EH (cell line): ENCODE measurements around the gene ABCC5.
"Not testable (repeated sequence)": the region's sequence is repeated elsewhere in the genome, so short reads cannot be mapped to it uniquely, and the experiment has no call there.

Source experiments
- DNase-seq: peaks from one replicate; pipeline ENCODE4 v3.0.0-alpha.2; 2015; ENCODE audit warnings: low read depth

The ABCC5 gene

GRCh38 chr3:184017672-184018423 is at the start of gene ABCC5:
Gene ABCC5, minus strand, starts transcription at chr3:184017884. Its CDS starts 3,492 bp downstream, at chr3:184014392.
- DNase-seq, result peak; percentile 95

- DNase-seq, result peak; percentile 72
Measured at GRCh38 chr3:184066211-184066610, 48.5 kb upstream of the ABCC5 start.

GRCh38 chr3:184062637-184063036 is 45.0 kb upstream of the ABCC5 start:
- no peak for DNase-seq

DNA sequence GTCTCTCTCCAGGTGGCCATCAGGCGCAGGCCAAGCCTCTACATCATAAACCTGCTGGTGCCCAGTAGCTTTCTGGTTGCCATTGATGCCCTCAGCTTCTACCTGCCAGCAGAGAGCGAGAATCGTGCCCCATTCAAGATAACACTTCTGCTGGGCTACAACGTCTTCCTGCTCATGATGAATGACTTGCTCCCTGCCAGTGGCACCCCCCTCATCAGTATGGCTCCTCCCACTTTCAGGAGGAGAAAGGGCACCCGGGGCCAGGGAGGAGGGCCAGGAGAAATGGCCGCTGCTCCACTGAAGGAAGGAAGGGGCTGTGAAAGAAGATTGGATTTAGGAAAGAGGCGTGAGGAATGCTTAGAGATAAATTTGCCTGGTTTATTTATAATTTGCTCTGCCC is 41.7 kb upstream of the ABCC5 start:
- no peak for DNase-seq

DNA sequence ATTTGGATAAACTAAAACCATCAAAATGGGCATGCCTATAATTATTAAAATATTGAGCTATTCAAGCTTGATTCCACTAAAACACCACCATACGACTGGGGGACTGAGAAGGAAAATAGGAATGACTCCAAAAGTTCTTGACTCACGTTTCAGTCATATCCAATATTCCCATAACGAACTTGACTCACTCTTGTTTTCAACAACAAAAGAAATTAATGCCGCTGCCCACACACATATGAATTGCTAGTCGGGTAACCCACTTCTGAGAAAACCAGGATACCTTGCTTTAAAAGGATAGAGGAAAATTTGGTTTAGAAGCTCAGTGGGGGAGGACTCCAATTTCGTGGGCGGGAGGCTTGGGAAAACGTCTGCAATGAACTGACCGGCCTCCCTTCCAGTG is 40.3 kb upstream of the ABCC5 start:
- peak; percentile 58 for DNase-seq

DNA sequence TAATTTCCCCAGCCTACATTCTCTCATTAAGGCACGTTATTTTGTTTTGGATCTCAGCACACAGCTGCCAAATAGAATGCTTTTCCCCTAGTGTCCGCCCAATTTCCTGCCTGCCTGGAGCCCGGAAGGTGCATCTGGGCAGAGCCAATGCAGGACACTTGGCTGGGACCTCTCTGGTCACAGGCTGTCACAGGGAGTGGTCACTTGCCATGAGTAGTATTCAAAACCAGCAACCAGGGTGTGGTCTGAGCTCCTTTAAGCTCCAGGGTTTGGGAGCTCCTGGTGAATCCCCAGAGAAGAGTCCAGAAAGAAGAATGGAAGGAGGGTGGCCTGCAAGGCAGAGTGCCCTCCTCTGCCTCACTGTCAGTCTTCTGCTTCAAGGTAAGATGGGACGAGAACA is 35.1 kb upstream of the ABCC5 start, which contains the start of gene HTR3C:
Gene HTR3C, plus strand, starts transcription at position 281 of the 400 bp plus-strand sequence. Its CDS starts 34 bp downstream, at position 315.
- DNase-seq, result no peak

DNA sequence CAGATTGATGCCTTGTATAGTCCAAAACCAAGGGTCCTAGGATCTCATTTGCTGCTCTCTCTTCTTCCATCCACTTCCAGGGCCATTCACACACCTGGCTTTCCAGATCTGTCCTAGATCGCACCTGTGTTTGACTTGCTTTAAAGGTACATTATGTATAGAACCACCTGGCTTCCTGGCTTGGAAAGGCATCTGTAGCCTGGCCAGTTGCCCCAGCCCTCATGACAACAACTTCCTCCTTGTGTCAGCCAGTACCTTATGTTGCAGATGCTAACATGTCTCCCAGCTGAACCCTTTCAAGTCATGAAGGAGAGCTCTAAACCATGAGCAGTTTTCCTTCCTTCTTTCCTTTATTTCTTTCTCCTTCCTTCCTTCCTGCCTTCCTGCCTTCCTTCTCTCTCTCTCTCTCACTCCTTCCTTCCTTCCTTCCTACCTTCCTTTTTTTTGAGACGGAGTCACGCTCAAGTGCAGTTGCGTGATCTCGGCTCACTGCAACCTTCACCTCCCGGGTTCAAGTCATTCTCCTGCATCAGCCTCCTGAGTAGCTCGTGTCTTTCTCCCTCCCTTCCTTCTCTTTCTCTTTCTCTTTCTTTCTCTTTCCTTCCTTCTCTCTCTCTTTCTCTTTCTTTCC is 32.6 kb upstream of the ABCC5 start:
- no peak for DNase-seq

DNA sequence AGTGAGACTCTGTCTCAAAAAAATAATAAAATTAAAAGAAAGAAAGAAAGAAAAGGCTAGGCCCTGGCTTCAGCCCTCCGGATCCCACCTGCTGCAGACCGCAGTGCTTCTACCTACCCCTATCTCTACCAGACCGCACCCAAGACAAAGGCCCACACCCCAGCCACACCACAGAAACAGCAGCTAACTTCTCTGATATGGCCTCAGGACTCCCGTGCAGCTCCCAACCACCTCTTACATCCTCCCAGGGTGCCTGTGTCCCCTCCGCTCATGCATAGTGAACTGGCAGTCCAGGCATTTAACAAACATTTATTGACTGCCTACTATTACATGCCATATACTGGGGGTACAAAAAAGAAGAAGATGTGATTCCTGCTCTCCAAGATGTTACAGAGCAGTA is 28.3 kb upstream of the ABCC5 start:
- no peak for DNase-seq

GRCh38 chr3:184042617-184043016 is 24.9 kb upstream of the ABCC5 start:
- no peak for DNase-seq

DNA sequence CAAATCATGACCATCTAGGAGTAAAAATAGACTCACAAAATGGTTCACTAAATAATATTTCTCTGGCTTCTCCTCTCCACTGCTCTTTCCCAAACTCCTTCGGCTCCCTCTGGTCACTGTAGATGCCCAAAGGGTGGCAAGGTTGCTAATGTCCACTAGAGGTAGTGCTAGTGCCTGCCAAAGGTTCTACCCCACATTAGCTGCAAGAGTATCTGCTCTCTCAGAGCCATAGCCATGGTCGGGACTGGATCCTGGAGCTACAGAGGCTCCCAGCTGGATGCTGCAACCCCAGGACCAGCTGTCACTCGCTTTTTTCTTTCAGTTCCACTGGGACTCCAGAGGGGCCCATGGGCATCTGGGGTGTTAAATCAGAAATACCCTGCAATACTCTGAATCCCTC is 22.3 kb upstream of the ABCC5 start:
- peak; percentile 65 for DNase-seq

GRCh38 chr3:184039414-184039813 is 21.7 kb upstream of the ABCC5 start:
- no peak for DNase-seq

GRCh38 chr3:184038307-184038706 is 20.6 kb upstream of the ABCC5 start:
- not testable (repeated sequence) for DNase-seq

GRCh38 chr3:184037816-184038215 is 20.1 kb upstream of the ABCC5 start:
- DNase-seq, result no peak

GRCh38 chr3:184031187-184031792 is 13.6 kb upstream of the ABCC5 start, which contains the start of gene HTR3D:
Gene HTR3D, plus strand, starts transcription at chr3:184031742. Its CDS starts 0 bp downstream, at chr3:184031742.
- DNase-seq, result peak; percentile 10

GRCh38 chr3:184030536-184030935 is 12.9 kb upstream of the ABCC5 start:
- no peak for DNase-seq

- DNase-seq, result peak; percentile 6
Measured at GRCh38 chr3:184029443-184029842, 11.8 kb upstream of the ABCC5 start.

DNA sequence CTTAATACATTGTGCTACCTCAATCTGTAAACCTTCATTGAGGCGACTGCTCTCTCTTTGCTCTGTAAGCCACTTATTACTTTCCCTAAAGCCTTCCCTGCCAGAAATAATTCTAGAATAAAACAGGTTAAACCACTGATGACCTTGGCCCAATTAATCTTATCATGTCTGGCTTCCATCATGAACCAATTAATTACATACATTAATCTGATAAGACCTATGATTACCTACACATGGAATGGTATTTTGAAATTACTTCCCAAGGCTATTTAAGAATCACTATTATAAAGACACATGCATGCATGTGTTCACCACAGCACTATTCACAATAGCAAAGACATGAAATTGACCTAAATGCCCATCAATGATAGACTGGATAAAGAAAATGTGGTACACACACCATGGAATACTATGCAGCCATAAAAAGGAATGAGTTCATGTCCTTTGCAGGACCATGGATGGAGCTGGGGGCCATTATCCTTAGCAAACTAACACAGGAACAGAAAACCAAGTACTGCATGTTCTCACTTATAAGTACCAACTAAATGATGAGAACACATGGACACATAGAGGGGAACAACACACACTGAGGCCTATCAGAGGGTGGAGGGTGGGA is 10.7 kb upstream of the ABCC5 start:
- DNase-seq, result not testable (repeated sequence)

DNA sequence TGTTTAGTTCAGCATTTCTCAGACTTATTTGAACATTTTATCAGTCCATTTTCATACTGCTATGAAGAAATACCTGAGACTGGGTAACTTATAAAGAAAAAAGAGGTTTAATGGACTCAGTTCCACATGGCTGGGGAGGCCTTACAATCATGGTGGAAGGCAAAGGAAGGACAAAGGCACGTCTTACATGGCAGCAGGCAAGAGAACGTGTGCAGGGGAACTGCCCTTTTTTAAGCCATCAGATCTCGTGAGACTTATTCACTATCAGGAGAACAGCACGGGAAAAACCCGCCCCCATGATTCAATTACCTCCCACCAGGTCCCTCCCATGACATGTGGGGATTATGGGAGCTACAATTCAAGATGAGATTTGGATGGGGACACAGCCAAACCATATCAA is 7.6 kb upstream of the ABCC5 start:
- not testable (repeated sequence) for DNase-seq

DNA sequence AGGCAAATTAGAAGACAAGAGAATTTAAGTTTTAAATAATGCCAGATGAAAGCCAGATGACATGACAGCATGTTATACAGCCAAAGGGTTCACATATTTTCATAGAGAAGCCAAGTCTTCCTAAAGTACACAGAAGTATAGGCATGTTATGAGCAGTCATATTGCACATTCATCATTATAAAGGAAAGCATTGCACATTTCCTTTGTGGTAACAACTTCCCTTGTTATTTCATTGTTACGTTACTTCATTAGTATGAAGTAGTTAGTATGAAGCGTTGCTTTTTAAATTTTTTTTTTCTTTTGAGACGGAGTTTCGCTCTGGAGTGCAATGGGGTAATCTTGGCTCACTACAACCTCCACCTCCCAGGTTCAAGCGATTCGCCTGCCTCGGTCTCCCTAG is 4.6 kb upstream of the ABCC5 start:
- no peak for DNase-seq

DNA sequence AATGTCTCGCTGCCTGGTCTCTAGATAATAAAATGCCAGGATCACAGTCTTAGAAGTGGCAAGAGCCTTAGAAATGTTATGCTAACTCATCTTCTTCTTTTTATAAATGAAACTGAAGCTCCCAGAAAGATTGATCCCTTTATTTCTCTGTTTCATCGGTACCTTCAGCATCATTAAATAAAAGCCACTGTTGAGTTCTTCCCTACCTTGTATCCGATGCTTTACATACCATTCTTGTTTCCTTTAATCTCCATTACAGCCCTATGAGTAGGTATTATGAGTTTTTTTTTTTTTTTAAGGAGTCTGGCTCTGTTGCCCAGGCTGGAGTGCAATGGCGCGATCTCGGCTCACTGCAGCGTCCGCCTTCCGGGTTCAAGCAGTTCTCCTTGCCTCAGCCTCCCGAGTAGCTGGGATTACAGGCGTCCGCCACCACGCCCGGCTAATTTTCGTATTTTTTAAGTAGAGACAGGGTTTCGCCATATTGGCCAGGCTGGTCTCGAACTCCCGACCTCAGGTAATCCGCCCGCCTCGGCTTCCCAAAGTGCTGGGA is 815 bp upstream of the ABCC5 start:
- no peak for DNase-seq

DNA sequence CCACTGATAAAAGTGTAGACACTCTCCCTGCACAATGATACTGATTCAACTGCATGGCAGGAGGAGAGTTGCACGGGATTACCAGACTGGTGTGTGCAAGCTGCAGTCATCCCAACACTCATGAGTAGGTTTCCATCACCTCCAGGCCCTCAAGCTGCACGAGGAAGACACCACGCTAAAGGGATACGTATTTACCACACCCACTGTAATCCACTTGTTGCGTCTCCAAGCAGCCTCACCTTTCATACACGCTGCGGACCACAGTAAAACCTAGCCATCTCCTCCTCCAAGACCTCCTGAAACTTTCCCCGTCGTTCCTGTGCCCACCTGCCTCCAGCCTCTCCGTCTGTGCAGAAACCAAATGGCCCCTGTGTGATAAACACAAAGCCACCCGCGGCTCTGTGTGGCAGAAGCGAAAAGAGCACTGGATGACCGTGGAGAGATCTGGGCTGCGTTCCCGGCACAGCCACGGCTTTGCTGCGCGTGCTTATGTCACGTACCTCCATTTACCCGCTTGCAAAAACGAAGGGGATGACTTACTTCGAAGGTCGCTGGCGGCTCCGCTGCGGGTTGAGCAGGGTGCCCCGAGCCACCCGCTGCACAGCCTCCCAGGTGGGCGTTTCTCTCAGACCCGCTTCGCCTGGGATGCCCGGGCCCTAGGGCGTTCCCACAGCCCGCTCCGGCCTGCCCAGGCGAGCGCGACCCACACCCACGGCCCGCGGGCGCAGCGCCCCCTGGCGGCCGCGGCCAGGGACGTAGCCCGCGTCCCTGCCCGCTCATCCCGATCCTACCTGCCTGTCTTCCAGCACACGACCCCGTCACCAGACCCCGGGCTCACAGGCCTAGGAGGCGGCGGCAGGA is 643 bp downstream of the ABCC5 start:
- DNase-seq, result peak; percentile 63
